GM12892 (cell line): Measurements from ENCODE around the gene STKLD1.
A peak's percentile ranks its signal among the peaks of the same experiment; 100 is the strongest.
"Not testable (repeated sequence)": the region's sequence is repeated elsewhere in the genome, so short reads cannot be mapped to it uniquely, and the experiment has no call there.

Source experiments
- DNase-seq: peaks from one replicate; pipeline ENCODE4 v3.0.0; 2011; ENCODE audit not compliant: insufficient read length
- FAIRE-seq: peaks from 2 replicates; lab custom pipeline; 2011; peaks lifted over from hg19 to GRCh38; lab: Jason Lieb, UNC
- POLR2A ChIP-seq: IDR thresholded peaks from 2 replicates; pipeline ENCODE4 v1.6.1; 2011; ENCODE audit warnings: low read depth, low read length, control low read depth
- POLR2AphosphoS5 ChIP-seq: IDR thresholded peaks from 2 replicates; pipeline ENCODE4 v1.6.1; 2011; ENCODE audit warnings: low read depth, low read length, control low read depth
- TAF1 ChIP-seq: IDR thresholded peaks from 2 replicates; pipeline ENCODE4 v1.6.1; 2011; ENCODE audit warnings: low read depth, mild to moderate bottlenecking, control low read depth, low read length, borderline replicate concordance

STKLD1 gene

DNA sequence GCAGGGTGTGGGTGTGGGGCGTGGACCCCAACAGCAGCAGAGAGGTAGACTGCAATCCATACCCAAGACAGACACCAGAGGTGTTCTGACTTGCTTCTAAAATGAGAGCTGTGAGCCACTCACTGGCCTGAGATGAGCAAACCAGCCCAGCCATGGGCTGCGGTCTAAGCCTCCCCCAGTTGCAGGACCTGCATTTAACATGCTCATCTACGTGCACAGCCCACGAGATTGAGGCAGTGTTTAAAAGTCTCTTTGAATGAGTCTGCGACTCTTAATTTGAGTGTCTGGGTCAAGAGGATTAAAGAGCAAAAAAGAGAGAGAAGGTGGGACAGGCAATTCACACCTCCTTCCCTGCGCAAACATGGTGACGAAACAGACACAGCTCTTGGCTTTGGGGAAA is 6.2 kb upstream of the STKLD1 start:
- no peak for TF ChIP-seq POLR2A
- no peak for TF ChIP-seq POLR2AphosphoS5
- TF ChIP-seq TAF1, result no peak
- DNase-seq (no peak), FAIRE-seq (no peak)

DNA sequence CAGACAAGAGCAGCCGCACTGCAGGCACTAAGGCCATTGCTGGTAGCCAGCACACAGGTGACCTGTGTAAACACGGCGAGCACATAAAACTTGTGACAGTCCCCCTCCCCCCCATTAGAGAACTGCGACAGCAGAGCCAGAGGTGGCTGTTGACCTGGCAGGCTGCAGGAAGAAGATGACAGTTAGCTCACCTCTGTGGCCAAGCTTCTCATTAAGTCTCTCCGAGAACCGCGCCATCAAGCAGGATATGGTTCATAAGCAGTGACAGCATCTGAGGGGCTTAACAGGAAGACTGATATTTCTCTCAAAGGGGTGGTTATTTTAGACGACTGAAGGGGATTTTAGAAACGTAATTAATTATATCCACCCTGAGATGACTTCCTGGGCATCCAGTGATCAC is 5.5 kb upstream of the STKLD1 start:
- DNase-seq (no peak), FAIRE-seq (no peak)

DNA sequence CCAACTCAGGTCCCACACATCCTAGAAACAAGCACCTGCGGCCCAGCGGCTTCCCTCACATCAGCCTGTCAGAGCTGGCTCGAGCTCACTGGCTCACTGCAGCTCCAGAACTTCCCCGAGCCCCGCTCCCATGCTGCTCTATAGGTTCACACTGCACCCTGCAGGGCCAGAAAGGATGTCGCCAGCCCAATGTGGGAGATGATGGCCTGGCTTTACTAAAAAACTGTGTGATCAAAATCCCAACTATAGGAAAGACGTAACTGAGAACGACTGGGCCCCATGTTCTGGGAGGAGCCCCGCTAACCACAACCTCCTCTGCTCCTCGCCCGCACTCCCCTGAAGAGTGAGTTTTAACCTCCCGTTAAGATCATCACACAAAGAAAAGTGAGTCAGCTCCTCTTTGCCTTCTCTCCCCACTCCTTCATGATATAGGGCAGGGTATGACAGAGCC is 4.9 kb upstream of the STKLD1 start:
- DNase-seq (no peak), FAIRE-seq (peak; percentile 33)
- TF ChIP-seq TAF1 (no peak), POLR2AphosphoS5 (no peak), POLR2A (no peak)

More for the DNA sequence above, 5.5 kb upstream of the STKLD1 start:
- TF ChIP-seq POLR2AphosphoS5 (no peak), POLR2A (no peak), TAF1 (no peak)

DNA sequence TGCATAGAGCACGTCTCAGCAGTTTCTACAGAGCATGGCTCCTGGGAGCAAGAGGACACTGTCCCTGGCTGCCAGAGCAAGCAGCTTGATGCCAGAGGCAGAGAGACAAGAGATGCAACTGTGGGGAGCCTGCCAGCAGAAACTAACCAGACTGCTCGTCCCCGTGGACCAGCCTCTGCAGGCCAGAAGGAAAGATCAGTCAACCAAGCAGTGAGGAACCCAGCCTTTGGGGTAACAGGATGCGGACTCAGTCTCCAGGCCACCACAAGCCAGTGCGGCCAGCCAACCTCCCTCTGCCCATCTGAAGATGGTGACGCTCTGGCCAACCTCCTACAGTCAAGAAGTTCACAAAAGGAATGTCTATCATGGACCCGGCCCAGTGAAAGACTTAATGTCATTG is 4.0 kb upstream of the STKLD1 start:
- FAIRE-seq, result no peak
- no peak for TF ChIP-seq POLR2A
- no peak for TF ChIP-seq POLR2AphosphoS5
- TF ChIP-seq TAF1, result no peak
- no peak for DNase-seq

DNA sequence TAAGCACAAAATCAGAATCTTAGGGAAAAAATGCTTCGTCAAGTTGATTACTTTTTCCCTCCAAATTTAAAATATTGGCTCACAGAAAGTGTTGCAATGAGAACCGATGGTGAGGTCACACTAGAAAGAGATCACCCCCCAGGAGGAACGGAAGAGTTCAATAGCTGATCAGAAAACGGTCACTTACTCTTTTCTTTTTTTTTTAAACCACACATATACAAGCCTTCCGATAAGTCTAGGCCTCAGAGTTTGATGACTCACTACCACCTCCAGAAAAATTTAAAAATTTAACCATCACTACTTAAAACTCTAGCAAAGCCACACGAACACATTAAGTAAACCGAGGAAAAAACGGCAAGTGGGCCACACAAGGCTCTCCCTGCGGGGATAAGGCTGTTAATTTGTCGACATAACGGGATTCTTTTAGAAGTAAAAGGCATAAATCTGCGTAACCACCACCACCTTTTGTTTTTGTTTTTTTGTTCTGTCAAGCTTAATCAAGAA is 1.5 kb upstream of the STKLD1 start:
- DNase-seq (no peak), FAIRE-seq (no peak)
- TF ChIP-seq POLR2A (no peak), TAF1 (no peak), POLR2AphosphoS5 (no peak)

DNA sequence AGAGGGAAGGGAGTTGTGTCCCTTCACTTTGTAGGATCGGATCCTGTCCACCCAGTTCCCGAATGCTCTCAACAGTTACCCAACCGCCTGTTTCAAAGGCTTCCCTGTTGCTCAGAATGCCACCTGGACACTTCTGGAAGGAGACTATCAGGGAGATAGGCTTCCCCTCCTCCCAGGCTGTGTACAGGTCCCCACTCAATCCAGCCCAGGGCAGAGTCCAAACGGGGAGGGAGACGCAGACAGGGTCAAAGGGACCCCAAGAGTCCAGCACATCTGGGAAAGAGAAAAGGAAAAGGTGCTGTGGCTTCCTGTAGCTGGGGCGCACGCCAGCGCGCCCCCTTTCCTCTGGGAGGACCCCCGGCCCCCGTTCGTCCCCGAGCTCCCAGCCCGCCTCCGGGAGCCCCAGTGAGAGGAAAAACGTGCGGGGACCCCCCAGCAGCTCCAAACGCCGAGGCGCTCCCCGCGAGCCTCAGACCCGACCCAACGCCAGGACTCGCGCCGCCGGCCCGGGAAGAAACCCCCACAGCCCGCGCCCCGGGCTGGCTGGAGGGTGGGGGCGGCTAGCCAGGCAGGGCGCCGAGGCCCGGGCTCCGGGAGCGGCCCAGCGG is 946 bp upstream of the STKLD1 start:
- TF ChIP-seq POLR2AphosphoS5, result no peak
- no peak for TF ChIP-seq POLR2A
- TF ChIP-seq TAF1, result no peak
- no peak for FAIRE-seq
- DNase-seq, result peak; percentile 54

DNA sequence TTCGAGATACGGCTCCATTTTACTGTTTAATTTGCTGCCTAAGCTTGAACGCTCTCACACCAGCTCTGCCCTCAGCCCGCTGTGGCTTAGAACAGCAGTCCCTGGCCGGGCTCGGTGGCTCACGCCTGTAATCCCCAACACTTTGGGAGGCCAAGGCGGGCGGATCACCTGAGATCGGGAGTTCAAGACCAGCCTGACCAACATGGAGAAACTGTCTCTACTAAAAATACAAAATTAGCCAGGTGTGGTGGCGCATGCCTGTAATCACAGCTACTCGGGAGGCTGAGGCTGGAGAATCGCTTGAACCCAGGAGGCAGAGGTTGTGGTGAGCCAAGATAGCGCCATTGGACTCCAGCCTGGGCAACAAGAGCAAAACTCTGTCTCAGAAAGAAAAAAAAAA is 1.1 kb downstream of the STKLD1 start:
- DNase-seq, FAIRE-seq: not testable (repeated sequence)

DNA sequence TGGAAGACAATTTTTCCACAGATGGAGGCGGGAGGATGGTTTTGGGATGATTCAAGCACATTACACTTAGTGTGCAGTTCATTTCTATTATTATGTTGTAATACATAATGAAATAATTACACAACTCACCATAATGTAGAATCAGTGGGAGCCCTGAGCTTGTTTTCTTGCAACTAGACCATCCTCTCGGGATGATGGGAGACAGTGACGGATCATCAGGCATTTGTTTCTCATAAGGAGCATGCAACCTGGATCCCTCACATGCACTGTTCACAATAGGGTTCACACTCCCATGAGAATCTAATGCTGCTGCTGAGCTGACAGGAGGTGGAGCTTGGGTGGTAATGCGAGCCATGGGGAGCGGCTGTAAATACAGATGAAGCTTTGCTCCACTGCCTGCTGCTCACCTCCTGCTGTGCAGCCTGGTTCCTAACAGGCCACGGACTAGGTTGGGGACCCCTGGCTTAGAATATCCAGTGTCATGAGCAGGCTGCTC is 1.6 kb downstream of the STKLD1 start:
- FAIRE-seq (no peak), DNase-seq (no peak)
- TF ChIP-seq POLR2A (no peak), POLR2AphosphoS5 (no peak), TAF1 (no peak)

DNA sequence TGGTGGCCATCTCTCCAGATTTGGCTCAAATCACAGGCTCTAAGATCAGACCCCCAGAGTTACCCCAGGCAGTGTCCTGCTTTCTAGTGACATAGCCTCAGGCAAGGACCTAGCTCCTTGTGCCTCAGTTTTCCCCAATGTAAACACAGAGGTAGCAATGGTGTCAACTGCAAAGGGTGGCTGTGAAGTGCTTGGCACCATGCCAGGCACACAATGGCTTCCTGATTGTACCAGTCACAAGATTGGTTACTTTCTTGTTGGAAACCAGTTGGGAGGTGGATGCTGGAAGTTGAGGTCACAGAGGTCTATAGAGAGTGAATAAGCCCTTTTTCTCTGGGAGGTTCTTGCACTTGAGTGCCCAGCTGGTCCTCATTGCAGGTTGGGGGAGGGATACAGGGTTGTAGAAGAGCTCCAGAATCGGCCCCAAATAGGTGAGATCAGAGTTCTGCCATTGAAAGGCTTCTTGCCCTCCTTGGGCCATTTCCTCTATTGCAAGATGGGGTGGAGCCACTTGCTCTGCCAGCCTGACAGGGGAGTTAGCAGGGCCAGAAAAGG is 2.3 kb downstream of the STKLD1 start:
- FAIRE-seq, result no peak
- no peak for TF ChIP-seq POLR2A
- TF ChIP-seq POLR2AphosphoS5, result no peak
- TF ChIP-seq TAF1, result no peak
- DNase-seq, result no peak

DNA sequence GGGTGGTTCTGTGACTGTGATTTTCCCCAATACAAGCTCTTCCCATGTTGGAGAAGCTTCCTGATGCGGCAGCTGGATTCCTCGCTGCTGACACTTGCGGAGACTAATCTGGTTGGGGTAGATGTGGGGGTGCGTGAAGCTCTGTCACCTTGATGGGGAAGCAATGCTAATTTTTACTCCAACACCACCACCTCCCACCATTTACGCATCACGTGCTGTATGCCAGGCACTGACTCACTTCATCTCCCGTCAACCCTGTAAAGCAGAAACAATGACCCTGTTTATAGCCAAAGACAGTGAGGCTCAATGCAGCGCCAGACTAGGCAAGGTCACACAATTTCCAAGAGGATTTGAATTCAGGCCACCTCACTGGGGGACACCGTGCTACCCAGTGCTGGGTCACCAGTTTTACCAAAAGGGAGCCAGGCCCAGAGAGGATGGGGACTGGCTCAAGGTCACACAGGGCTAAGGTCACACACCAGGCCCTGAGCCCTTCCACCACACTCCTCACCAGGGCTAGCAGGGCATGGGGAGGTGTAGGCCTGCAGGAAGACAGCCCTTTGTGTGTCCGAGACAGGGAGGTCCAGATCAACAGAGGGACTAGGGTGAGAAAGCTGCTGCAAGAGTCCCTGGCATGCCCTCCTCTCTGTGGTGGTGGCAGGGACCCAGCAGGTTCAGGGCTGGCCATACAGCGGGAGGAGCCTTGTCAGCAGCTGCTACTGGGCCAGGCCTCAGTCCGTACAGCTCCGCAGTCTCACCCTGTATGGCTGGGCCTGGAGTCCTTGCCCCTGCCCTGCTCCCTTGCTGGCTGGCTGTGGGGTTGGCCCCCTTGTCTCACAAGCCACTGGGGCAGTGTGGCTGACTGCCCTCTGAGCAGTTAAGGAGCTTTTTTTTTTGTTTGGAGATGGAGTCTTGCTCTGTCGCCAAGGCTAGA is 3.3 kb downstream of the STKLD1 start:
- no peak for FAIRE-seq
- DNase-seq, result no peak
- TF ChIP-seq TAF1 (no peak), POLR2A (no peak), POLR2AphosphoS5 (no peak)

DNA sequence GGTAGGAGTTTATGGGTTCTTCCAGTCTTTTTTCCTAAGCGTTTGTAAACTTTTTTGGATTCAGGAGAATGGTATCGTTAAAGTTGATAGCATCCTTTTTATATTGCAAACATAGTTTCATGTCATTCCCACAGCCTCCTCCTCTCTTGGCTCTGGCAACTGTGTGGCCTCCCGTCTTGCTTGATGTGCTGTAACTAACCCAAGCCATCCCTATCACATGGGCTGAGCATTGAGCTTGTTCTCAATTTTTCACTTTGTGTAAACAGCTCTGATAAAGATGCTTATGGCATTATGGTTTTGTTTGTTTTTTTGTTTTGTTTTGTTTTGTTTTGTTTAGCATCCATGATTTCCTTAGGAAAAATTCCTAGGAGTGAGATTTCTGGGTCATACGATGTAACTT is 4.6 kb downstream of the STKLD1 start:
- no peak for FAIRE-seq
- DNase-seq, result no peak
- TF ChIP-seq POLR2AphosphoS5, result no peak
- no peak for TF ChIP-seq POLR2A
- TF ChIP-seq TAF1, result no peak
